NOMO-1 (cell line): ENCODE data around the gene FOCAD.

Source experiments
- DNase-seq, 2 experiments: peaks; one replicate each; lab custom pipeline; 2025; ENCODE audit not compliant: unreplicated experiment in 2 of 2; lab: John Stamatoyannopoulos, UW

The FOCAD gene

GRCh38 chr9:20788526-20789451, 104.7 kb downstream of the FOCAD start:
- DNase-seq, result no peak

- DNase-seq, result no peak
Observed at GRCh38 chr9:20790721-20791120, 106.7 kb downstream of the FOCAD start.

- DNase-seq, result no peak
Observed at GRCh38 chr9:20791682-20792081, 107.6 kb downstream of the FOCAD start.

GRCh38 chr9:20804489-20805250, 120.6 kb downstream of the FOCAD start:
- DNase-seq, result no peak

- DNase-seq, result no peak
Observed at GRCh38 chr9:20805766-20806165, 121.7 kb downstream of the FOCAD start.

- no peak for DNase-seq
Observed at GRCh38 chr9:20808002-20808401, 123.9 kb downstream of the FOCAD start.

- no peak for DNase-seq
Observed at GRCh38 chr9:20811872-20812271, 127.8 kb downstream of the FOCAD start.

- DNase-seq, result no peak
Observed at GRCh38 chr9:20815923-20816703, 132.1 kb downstream of the FOCAD start.

- DNase-seq, result no peak
Observed at GRCh38 chr9:20823051-20823450, 139.0 kb downstream of the FOCAD start.

GRCh38 chr9:20831028-20831427, 147.0 kb downstream of the FOCAD start:
- DNase-seq, result no peak

- DNase-seq, result no peak
Observed at GRCh38 chr9:20832775-20833174, 148.7 kb downstream of the FOCAD start.

GRCh38 chr9:20835377-20836286, 151.6 kb downstream of the FOCAD start:
- no peak for DNase-seq

- no peak for DNase-seq
Observed at GRCh38 chr9:20837166-20837565, 153.1 kb downstream of the FOCAD start.

- no peak for DNase-seq
Observed at GRCh38 chr9:20838218-20838617, 154.2 kb downstream of the FOCAD start.

GRCh38 chr9:20844916-20845315, 160.9 kb downstream of the FOCAD start:
- DNase-seq, result no peak

GRCh38 chr9:20848490-20848889, 164.4 kb downstream of the FOCAD start:
- no peak for DNase-seq

- no peak for DNase-seq
Observed at GRCh38 chr9:20853866-20854265, 169.8 kb downstream of the FOCAD start.

GRCh38 chr9:20854444-20854843, 170.4 kb downstream of the FOCAD start:
- DNase-seq, result no peak

- DNase-seq, result no peak
Observed at GRCh38 chr9:20863945-20864344, 179.9 kb downstream of the FOCAD start.

GRCh38 chr9:20865347-20865746, 181.3 kb downstream of the FOCAD start:
- DNase-seq, result no peak
